ENCODE results near the gene CABP4. TPM values are rescaled to one million over a fixed set of nuclear protein-coding genes. Genes with fewer than 3 reads are reported as not detected.

The CABP4 gene
- total and polyA plus RNA-seq, 10 of the 15 experiments (the other 5 are each of a cell fraction or from before 2014, with no cell fraction given), result 0.04 to 0.41 (median 0.14) TPM; not detected in 2

GRCh38 chr11:67492801-67493547 is 37.8 kb downstream of the CABP4 start:
- intact Hi-C loops (cut with micrococcal nuclease; ENCODE audit: unreplicated experiment), result no loop called here
- WGBS (ENCODE audit: insufficient coverage, insufficient replicate concordance, low lambda C conversion rate, missing lambda C conversion rate), result 82% methylated on average over 37 of the region's 46 CpGs
- SMC1A ChIA-PET (ENCODE audit: uncharacterized antibody, unreplicated experiment), result no interaction called here
- Histone ChIP-seq H2AFZ (ENCODE audit: control insufficient read depth, low read depth, low read length) (no peak overlapping the region), H3K4me2 (ENCODE audit: control insufficient read depth, insufficient read depth) (no peak overlapping the region), H3K36me3 (ENCODE audit: control insufficient read depth in 2 of 2, insufficient read depth in 2 of 2, low read length in 1 of 2) (peaks cover 4 to 30% of the 10 kb centered on the region in 2 experiments; a peak in 3 of 4 replicates), H3K4me3 (no peak overlapping the region), H3K9ac (ENCODE audit: control insufficient read depth, insufficient read depth, low read length) (no peak overlapping the region), H3K4me1 (ENCODE audit: control insufficient read depth, insufficient read depth, low read length) (peaks cover 2% of the 10 kb centered on the region), H3K27ac (ENCODE audit: control insufficient read depth, insufficient read depth) (no peak overlapping the region), H4K20me1 (ENCODE audit: control insufficient read depth, insufficient read depth) (no peaks in the 10 kb centered on the region; the same call in 1 of the 2 replicates), H3K79me2 (ENCODE audit: control insufficient read depth, insufficient read depth, low read length) (peaks cover 1% of the 10 kb centered on the region), H3K9me3 (replicated peaks; ENCODE audit: control insufficient read depth, insufficient read depth, low read length) (no peaks in the 10 kb centered on the region), H3K27me3 (replicated peaks in 1 of 2; ENCODE audit: control insufficient read depth in 2 of 2, insufficient read depth in 2 of 2, low read length in 1 of 2) (no peaks in the 10 kb centered on the region)
- FAIRE-seq, result no peak
- POLR2A ChIA-PET, result no interaction called here
- in situ Hi-C loops (cut with MboI), result no loop called here
- CTCF ChIA-PET, result interaction anchor here (1.2 kb wide), 1 partner anchor 13 kb away, joined by 5 read pairs; the partner anchor contains the start of gene PITPNM1
- RAD21 ChIA-PET (ENCODE audit: unreplicated experiment), result interaction anchor here (0.8 kb wide), 1 partner anchor 92 kb away, joined by 4 read pairs; no protein-coding TSS in a partner anchor
- BruUV-seq (replicated peaks), result no TSS peak
- DNase-seq (ENCODE audit: low read depth, low spot score), result no peak
- ATAC-seq, result no peak
- TF ChIP-seq EGR1 (IDR thresholded peaks at IDR 0.05; ENCODE audit: borderline replicate concordance in 1 of 2, low read depth in 2 of 2, low read length in 2 of 2) (no peak), IRF4 (IDR thresholded peaks at IDR 0.05; ENCODE audit: low read depth, low read length) (no peak), IRF3 (IDR thresholded peaks at IDR 0.05) (no peak), PKNOX1 (IDR thresholded peaks at IDR 0.05) (peak; percentile 59), IKZF1 (conservative IDR thresholded peaks at IDR 0.05) (no peak), ZNF622 (IDR thresholded peaks at IDR 0.05) (no peak), KLF5 (IDR thresholded peaks at IDR 0.05; ENCODE audit: partially characterized antibody) (no peak), SPI1 (IDR thresholded peaks at IDR 0.05; ENCODE audit: borderline replicate concordance, insufficient read depth, low read depth, low read length) (no peak), SUZ12 (IDR thresholded peaks at IDR 0.05; ENCODE audit: unreplicated experiment) (no peak), SKIL (IDR thresholded peaks at IDR 0.05; ENCODE audit: low read depth, poor library complexity, severe bottlenecking) (no peak), BRCA1 (IDR thresholded peaks at IDR 0.05; ENCODE audit: low read depth, low read length) (no peak), MLLT1 (IDR thresholded peaks at IDR 0.05) (no peak), TCF3 (IDR thresholded peaks at IDR 0.05; ENCODE audit: borderline replicate concordance, insufficient read depth, low read depth, low read length) (no peak), PBX3 (IDR thresholded peaks at IDR 0.05; ENCODE audit: insufficient replicate concordance, low read depth, low read length) (peak; percentile 10)

Data from GM12878 (cell line).